ENCODE measurements around the gene RSAD2.

RSAD2 gene

GRCh38 chr2:6945821-6946220, 68.2 kb downstream of the RSAD2 start:
- no peak for DNase-seq (ENCODE audit: low spot score)

GRCh38 chr2:6946722-6947121, 69.1 kb downstream of the RSAD2 start:
- no peak for DNase-seq (ENCODE audit: low spot score)

Data from germinal center (tissue), 1 donor.